COR-L47 (cell line): Measurements from ENCODE around the gene OR4D11.
A peak's percentile ranks its signal among the peaks of the same experiment; 100 is the strongest.

Experiments used
- DNase-seq: peaks from one replicate; lab custom pipeline; 2025; lab: John Stamatoyannopoulos, UW

OR4D11 gene

GRCh38 chr11:59548309-59548656 is 44.9 kb downstream of the OR4D11 start:
- DNase-seq = no peak

GRCh38 chr11:59550368-59550841 is 47.0 kb downstream of the OR4D11 start:
- DNase-seq = peak; percentile 94

- DNase-seq = peak; percentile 77
These were observed 47.7 kb downstream of the OR4D11 start for GRCh38 chr11:59550842-59551658.

- peak; percentile 23 for DNase-seq
These were observed 48.5 kb downstream of the OR4D11 start for GRCh38 chr11:59551659-59552521.

DNA sequence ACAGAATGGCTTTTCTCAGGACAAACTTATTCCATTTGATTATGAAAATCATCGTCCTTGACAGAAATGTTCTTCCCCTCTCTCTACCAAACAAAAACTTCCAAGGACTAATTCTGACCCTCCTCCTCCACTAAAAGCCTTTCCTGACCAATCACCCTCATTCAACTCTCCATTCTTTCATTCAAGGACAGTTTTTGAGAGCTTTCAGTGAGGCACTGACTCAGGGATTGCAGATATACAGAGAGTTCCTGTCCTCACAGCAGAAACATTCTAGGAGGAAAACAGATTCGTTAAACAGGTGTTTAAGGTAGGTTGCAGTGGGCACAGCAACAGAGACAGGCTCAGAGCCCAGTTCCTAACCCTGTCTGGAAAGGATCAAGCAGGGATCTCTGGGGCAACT is 49.5 kb downstream of the OR4D11 start:
- DNase-seq = no peak

DNA sequence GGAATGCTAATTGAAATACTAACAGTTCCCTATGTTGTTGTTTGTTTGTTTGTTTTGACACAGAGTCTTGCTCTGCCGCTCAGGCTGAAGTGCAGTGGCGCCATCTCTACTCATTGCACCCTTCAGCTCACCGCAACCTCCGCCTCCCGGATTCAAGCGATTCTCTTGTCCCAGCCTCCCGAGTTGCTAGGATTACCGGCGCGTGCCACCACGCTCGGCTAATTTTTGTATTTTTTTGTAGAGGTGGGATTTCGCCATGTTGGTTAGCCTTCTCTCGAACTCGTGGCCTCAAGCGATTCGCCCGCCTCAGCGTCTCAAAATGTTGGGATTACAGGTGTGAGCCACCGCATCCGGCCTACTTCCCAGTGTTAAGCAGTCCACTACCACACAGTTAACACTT is 49.9 kb downstream of the OR4D11 start:
- no peak for DNase-seq
